Right lobe of liver (tissue), 4 donors: ENCODE results near the gene CDC14A.

Experiments
- POLR2A ChIP-seq: fragments of 450-650 bp; IDR thresholded peaks from one replicate; pipeline ENCODE4 v1.6.1; 2017; ENCODE audit warnings: antibody characterized with exemption, mild to moderate bottlenecking
- TF ChIP-seq, protein P1 (sequence below), 4 donors: fragments of 200-600 bp in 3 of 4; fragments of 450-650 bp in 1 of 4; IDR thresholded peaks; one replicate each; pipeline versions ENCODE4 v1.5.1 to v1.8.0; 2016 to 2022; ENCODE audit warnings: antibody characterized with exemption in 4 of 4, mild to moderate bottlenecking in 2 of 4
- donor health status: DM: no; HTN: no; CAD: no.
- donor health status: DM: no; HTN: no; CAD: no.
- donor health status: DM: no; HTN: yes; CAD: no.

GRCh38 chr1:100543640-100544039 is 191.3 kb downstream of the CDC14A start:
- TF ChIP-seq POLR2A = no peak
- TF ChIP-seq, protein P1, sequence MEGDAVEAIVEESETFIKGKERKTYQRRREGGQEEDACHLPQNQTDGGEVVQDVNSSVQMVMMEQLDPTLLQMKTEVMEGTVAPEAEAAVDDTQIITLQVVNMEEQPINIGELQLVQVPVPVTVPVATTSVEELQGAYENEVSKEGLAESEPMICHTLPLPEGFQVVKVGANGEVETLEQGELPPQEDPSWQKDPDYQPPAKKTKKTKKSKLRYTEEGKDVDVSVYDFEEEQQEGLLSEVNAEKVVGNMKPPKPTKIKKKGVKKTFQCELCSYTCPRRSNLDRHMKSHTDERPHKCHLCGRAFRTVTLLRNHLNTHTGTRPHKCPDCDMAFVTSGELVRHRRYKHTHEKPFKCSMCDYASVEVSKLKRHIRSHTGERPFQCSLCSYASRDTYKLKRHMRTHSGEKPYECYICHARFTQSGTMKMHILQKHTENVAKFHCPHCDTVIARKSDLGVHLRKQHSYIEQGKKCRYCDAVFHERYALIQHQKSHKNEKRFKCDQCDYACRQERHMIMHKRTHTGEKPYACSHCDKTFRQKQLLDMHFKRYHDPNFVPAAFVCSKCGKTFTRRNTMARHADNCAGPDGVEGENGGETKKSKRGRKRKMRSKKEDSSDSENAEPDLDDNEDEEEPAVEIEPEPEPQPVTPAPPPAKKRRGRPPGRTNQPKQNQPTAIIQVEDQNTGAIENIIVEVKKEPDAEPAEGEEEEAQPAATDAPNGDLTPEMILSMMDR (IDR thresholded peaks at IDR 0.05) = peak; percentile 51 to 63 (median 56)
